GM23338 (cell line): Measurements from ENCODE around the gene ST3GAL4.

Source experiments
- CREB1 ChIP-seq: fragments of 250-450 bp; sonication (Bioruptor Pico); IDR thresholded peaks from 2 replicates; pipeline ENCODE4 v1.5.0; 2020; ENCODE audit warnings: low read depth, mild to moderate bottlenecking, moderate library complexity
- EZH2 ChIP-seq: fragments of 200-600 bp; sonication (generic); IDR thresholded peaks from one replicate; pipeline ENCODE4 v1.8.0; 2017; ENCODE audit warnings: antibody characterized with exemption, mild to moderate bottlenecking, low read depth; ENCODE audit not compliant: unreplicated experiment
- POLR2AphosphoS5 ChIP-seq: IDR thresholded peaks from 2 replicates; pipeline ENCODE4 v1.6.1; 2016; ENCODE audit warnings: antibody characterized with exemption, low read depth
- REST ChIP-seq: IDR thresholded peaks from one replicate; pipeline ENCODE4 v1.6.1; 2018; ENCODE audit warnings: antibody characterized with exemption; ENCODE audit not compliant: unreplicated experiment
- TF ChIP-seq, protein P1 (sequence below), 2 experiments: fragments of 200-600 bp in 1 of 2; sonication (generic) in 1 of 2; conservative IDR thresholded peaks; 2 replicates each; pipeline versions ENCODE4 v1.5.1 to v1.6.1; 2016 to 2017; ENCODE audit warnings: antibody characterized with exemption in 2 of 2, low read depth in 2 of 2, mild to moderate bottlenecking in 2 of 2, moderate library complexity in 1 of 2

DNA sequence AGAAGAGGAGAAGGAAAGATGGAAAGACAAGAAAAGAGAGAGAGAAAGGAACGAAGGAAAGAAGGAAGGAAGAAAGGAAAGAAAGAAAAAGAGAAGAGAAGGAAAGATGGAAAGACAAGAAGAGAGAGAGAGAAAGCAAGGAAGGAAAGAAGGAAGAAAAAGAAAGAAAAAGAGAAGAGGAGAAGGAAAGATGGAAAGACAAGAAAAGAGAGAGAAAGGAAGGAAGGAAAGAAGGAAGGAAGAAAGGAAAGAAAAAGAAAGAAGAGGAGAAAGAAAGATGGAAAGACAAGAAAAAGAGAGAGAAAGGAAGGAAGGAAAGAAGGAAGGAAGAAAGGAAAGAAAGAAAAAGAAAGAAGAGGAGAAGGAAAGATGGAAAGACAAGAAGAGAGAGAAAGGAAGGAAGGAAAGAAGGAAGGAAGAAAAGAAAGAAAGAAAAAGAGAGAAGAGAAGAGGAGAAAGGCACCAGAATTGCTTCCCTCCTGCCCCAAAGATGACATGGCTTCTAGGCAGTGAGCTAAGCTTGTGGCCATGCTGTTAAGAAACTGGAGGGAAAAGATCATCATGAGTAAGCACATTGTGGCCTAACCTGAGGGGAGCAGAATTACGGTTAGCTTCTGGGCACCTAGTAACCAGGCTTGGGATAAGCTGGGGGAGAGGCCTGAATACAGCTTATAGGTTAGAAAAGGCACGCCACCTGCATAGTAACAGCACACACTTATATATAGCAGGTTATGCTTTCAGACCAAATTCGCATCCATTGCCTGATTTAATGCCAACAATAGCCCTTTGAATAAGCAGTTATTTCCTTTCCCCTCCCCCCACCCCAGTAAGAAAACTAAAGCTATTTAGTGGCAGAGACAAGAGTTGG lies 2.3 kb upstream of the ST3GAL4 start:
- TF ChIP-seq POLR2AphosphoS5 (no peak), REST (no peak), EZH2 (no peak), CREB1 (CRISPR knock-in tag) (no peak)
- TF ChIP-seq, protein P1, sequence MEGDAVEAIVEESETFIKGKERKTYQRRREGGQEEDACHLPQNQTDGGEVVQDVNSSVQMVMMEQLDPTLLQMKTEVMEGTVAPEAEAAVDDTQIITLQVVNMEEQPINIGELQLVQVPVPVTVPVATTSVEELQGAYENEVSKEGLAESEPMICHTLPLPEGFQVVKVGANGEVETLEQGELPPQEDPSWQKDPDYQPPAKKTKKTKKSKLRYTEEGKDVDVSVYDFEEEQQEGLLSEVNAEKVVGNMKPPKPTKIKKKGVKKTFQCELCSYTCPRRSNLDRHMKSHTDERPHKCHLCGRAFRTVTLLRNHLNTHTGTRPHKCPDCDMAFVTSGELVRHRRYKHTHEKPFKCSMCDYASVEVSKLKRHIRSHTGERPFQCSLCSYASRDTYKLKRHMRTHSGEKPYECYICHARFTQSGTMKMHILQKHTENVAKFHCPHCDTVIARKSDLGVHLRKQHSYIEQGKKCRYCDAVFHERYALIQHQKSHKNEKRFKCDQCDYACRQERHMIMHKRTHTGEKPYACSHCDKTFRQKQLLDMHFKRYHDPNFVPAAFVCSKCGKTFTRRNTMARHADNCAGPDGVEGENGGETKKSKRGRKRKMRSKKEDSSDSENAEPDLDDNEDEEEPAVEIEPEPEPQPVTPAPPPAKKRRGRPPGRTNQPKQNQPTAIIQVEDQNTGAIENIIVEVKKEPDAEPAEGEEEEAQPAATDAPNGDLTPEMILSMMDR (conservative IDR thresholded peaks at IDR 0.05; ENCODE audit: low read depth in 2 of 2), result no peak
